Fibroblast of skin of scalp (primary cell): Measurements from ENCODE around the gene RECQL5. TPM values are rescaled to one million over a fixed set of nuclear protein-coding genes. Genes with fewer than 3 reads are reported as not detected.

Experiments used
- DNase-seq: peaks from one replicate; pipeline ENCODE4 v3.0.0-alpha.2; 2013
- polyA plus RNA-seq, 2 experiments: library from polyadenylated mRNA; unstranded; fragments of 120-200 nt; gene quantifications; one replicate each; pipeline ENCODE4 v1.2.1, GENCODE V29; 2013; ENCODE audit not compliant: insufficient read length in 2 of 2

Gene RECQL5
- polyA plus RNA-seq (2013, experiment 1 of 2; ENCODE audit: insufficient read length) = 18.6 TPM
- 14.3 TPM for polyA plus RNA-seq (2013, experiment 2 of 2; ENCODE audit: insufficient read length)

GRCh38 chr17:75666959-75667790, at the start of gene RECQL5, which contains the start of gene SAP30BP:
TSS of gene RECQL5 (minus strand) at chr17:75667154. CDS start at chr17:75666557, 597 bp downstream.
TSS of gene SAP30BP (plus strand) at chr17:75667338. CDS start at chr17:75667373, 35 bp downstream.
- DNase-seq = peak; percentile 99

DNA sequence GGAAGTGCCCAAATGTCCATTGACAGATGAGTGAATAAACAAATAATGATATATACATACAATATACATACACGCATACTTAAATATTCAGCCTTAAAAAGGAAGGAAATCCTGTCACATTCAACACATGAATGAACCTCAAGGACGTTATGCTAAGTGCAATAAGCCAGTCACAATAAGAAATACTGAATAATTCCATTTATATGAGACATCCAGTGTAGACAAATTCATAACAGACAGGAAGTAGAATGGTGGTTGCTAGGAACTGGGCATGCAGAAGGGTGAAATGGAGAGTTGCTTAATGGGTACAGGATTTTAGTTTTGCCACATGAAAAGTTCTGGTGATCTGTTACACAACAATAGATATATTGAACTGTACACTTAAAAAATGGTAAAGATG, 45.5 kb upstream of the RECQL5 start:
- peak; percentile 13 for DNase-seq

GRCh38 chr17:75707079-75707571, 40.2 kb upstream of the RECQL5 start:
- no peak for DNase-seq

- DNase-seq = no peak
These were observed 39.2 kb upstream of the RECQL5 start for GRCh38 chr17:75706042-75706728.

DNA sequence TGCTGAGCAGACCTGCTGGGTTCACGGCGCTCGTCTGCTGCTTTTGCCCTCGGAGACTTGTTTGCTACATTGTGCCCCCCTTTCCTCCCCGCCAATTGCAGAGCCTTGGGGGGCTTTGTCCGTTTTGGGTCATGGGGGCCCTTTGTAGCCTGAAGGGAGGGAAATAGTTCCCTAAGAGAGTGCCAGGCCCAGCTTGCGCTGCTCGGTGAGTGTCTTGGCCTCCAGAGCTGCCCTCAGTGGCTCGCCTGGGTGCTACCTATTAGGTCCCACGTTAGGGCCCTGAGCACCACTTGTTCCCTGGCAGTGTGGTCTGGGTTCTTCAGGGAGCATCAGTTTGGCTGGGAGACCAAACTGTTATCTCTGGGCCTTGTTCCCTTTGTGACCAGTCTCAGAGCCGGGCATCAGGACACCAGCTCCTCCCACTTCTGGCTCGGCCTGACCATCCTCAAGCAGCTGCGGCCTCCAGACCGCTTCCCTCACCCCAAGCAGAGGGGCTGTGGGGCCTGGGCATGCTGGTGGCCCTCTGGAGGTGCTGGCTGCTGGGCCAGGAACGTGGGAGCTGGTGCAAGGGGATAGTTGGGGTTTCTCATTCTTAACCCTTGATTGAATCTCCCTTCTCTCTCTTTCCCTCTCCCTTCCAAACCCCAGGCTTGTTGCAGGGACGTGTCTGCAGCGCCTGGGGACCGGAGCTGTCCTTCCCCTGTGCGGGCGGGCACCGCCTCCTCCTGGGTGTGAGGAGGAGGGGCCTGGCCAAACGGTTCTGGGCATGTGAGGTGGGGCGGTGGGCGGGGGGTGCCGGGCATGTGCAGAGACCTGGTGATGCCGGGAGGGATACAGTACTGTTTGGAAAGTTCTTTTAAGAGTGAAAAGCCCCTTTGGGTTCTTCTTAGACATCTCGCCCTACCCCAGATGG, 38.3 kb upstream of the RECQL5 start:
- no peak for DNase-seq

GRCh38 chr17:75703591-75703990, 36.6 kb upstream of the RECQL5 start:
- no peak for DNase-seq

GRCh38 chr17:75703191-75703590, 36.2 kb upstream of the RECQL5 start:
- no peak for DNase-seq

DNA sequence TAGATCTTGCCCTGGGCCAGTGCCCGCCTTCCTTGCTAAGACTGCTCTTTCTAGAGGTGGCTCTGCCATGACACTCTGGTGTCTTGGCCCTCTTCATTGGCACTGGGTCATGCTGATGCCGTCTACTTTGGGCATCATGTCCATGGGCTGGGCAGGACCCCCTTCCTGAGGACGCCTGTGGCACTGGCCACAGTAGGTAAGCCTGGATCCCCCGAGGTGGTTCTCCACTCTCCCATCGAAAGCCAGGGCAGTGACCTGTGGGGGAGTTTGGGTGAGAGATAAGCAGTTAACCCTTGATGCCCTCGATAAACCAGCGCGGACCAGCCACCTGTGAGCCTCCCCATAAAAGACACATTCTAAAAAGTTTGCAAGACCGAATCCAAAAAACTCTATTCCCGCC, 34.3 kb upstream of the RECQL5 start:
- no peak for DNase-seq

GRCh38 chr17:75698659-75699058, 31.7 kb upstream of the RECQL5 start:
- DNase-seq = no peak

GRCh38 chr17:75697651-75698291, 30.8 kb upstream of the RECQL5 start:
- no peak for DNase-seq

DNA sequence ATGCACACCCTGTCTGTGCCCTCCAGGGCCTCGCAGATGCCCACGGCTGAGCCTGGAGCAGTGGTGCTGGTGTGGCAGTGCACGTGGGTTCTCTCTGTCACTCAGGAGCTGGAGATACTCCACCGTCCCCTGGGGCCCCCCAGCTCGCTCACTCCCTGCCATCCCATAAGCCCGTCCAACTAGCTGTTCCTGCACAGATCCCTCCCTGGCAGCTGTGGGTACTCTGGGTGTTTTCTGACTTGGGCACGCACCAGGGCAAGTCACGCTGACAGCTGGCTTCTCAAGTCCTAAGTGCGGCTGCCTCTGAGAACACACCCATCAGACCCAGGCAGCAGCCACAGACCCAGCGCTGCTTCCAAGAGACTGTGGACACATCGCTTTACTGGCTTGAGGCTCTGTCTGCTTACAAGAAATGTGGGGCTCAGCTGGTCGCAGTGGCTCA, 28.9 kb upstream of the RECQL5 start:
- no peak for DNase-seq

- DNase-seq = peak; percentile 28
These were observed 28.3 kb upstream of the RECQL5 start for GRCh38 chr17:75695141-75695829.

GRCh38 chr17:75694536-75694935, 27.6 kb upstream of the RECQL5 start:
- DNase-seq = no peak

DNA sequence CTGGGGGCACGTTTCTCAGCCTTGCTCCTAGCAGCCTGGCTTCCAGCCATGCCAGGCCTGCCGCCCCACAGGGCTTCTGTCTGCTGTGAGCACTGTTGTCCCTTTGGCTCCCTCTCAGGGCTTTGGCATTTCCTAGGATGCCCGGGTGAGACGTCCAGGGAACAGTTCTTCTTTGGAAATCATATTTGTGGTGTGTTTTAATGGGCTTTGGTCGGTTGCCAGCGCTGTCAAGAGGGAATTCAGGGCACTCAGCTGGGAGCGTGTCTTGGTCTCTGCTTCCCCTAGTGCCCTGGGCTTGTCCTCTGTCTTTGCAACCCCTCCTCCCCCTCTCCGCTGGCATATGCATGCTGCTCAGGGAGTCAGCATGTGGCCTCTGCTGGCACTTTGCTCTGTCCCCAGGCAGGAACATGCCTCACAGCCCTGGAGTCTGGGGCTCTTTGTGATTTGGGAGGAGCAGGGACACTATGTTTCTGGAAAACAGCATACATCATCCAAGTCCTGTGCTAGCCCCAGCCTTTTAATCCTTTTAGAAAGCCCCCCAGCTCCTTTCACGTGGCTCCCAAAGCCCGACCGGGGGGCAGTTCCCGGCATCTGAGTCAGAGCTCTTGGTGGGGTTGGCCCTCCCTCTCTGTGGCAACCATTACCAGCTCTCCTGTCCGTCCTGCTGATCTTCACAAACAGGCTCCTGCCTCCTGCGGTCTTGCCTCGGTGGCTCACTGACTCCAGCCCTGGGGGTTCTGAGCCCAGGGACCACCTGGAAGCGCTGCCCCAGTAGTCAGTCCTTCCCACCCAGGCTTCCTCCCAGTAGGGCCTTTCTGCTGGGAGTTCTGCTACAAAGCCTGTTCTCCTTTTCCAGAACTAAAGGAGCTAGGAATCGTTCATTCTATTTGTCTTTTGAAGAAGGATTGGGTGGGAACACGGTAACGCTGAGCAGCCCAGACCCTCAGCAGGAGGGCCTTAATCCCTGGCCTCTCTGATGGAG, 26.8 kb upstream of the RECQL5 start:
- peak; percentile 98 for DNase-seq

GRCh38 chr17:75692976-75693375, 26.0 kb upstream of the RECQL5 start:
- no peak for DNase-seq

- DNase-seq = no peak
These were observed 25.1 kb upstream of the RECQL5 start for GRCh38 chr17:75691801-75692626.

GRCh38 chr17:75691371-75691791, 24.4 kb upstream of the RECQL5 start:
- peak; percentile 34 for DNase-seq

GRCh38 chr17:75689441-75689873, 22.5 kb upstream of the RECQL5 start:
- DNase-seq = no peak
